Pancreas (tissue), 10 donors: ENCODE measurements around the gene LRCOL1. TPM values are rescaled to one million over a fixed set of nuclear protein-coding genes. Genes with fewer than 3 reads are reported as not detected.
A peak's percentile ranks its signal among the peaks of the same experiment; 100 is the strongest.

Experiments used
- ATAC-seq, 4 donors: fragments of 200-7000 bp; cut with Tn5 transposase; one replicate each; pipeline versions ENCODE4 v1.8.0 to v1.9.1; 2020; ENCODE audit warnings: mild to moderate bottlenecking in 4 of 4, moderate library complexity in 4 of 4
- DNase-seq, 6 donors: peaks; one replicate each; pipeline ENCODE4 v3.0.0-alpha.2; 2020
- FAIRE-seq: peaks from 2 replicates; lab custom pipeline; 2012; peaks lifted over from hg19 to GRCh38; lab: Jason Lieb, UNC
- H3K27ac ChIP-seq, 4 donors: fragments of 200-600 bp; sonication (generic); 1 replicate in 3 of 4; 2 replicates in 1 of 4; pipeline versions ENCODE4 v1.5.0 to v1.8.0; 2020
- H3K27me3 ChIP-seq, 4 donors: fragments of 200-600 bp; one replicate each; pipeline ENCODE4 v1.8.0; 2021
- H3K36me3 ChIP-seq, 3 donors: fragments of 200-600 bp; sonication (generic) in 1 of 3; one replicate each; pipeline versions ENCODE4 v1.5.0 to v1.8.0; 2020 to 2021
- H3K4me1 ChIP-seq, 3 donors: fragments of 200-600 bp; one replicate each; pipeline ENCODE4 v1.8.0; 2021
- H3K4me3 ChIP-seq, 4 donors: fragments of 200-600 bp; sonication (generic) in 2 of 4; one replicate each; pipeline versions ENCODE4 v1.5.0 to v1.8.0; 2020 to 2021
- H3K9me3 ChIP-seq, 4 donors: fragments of 200-600 bp; one replicate each; pipeline ENCODE4 v1.8.0; 2021
- WGBS, 2 donors: extraction: QIAGEN DNeasy Blood & Tissue Kit; methylation state at CpG; one replicate each; pipeline ENCODE4 v1.1.7; 2013; 5-methylcytosine and 5-hydroxymethylcytosine counted together
- intact Hi-C, 3 donors: fragments of 100-400 bp; cut with DNase I; formaldehyde crosslinking; loops; one replicate each; pipeline versions ENCODE4 v1.11.1 to v1.14.2; 2022
- polyA plus RNA-seq, 2 donors: library from polyadenylated mRNA; stranded (reverse); fragments of 200-250 nt; gene quantifications; one replicate each; pipeline ENCODE4 v1.2.3, GENCODE V29; 2013
- total RNA-seq, 6 donors: library from RNA; stranded (reverse); fragmentation: NEBNext Ultra II Directional in 4 of 6; extraction: Animal tissue kit (Norgen Biotek cat#: 25700) in 4 of 6; gene quantifications; one replicate each; pipeline versions ENCODE4 v1.2.1 to v1.2.4, GENCODE V29; 2021 to 2023
- TF ChIP-seq, protein P1 (sequence below), 4 donors: fragments of 200-600 bp; sonication (generic) in 3 of 4; IDR thresholded peaks; one replicate each; pipeline versions ENCODE4 v1.5.0 to v1.8.0; 2021; ENCODE audit warnings: antibody characterized with exemption in 4 of 4
- donor health status: healthy with polysubstance abuse.
- donor health status: DM: no; HTN: no; CAD: no; lungs with moderate emphysema.
- donor health status: DM: no; HTN: no; CAD: no.
- donor health status: control.
- donor health status: control.
- donor health status: Bipolar disorder and iron deficiency.
- donor health status: DM: yes; HTN: yes; CAD: no.
- donor health status: DM: no; HTN: no; CAD: no.
- donor health status: DM: no; HTN: no; CAD: no.
- donor health status: DM: yes; HTN: yes; CAD: no.

The LRCOL1 gene
- total and polyA plus RNA-seq, 8 donors = 0.21 TPM; not detected in 7

DNA sequence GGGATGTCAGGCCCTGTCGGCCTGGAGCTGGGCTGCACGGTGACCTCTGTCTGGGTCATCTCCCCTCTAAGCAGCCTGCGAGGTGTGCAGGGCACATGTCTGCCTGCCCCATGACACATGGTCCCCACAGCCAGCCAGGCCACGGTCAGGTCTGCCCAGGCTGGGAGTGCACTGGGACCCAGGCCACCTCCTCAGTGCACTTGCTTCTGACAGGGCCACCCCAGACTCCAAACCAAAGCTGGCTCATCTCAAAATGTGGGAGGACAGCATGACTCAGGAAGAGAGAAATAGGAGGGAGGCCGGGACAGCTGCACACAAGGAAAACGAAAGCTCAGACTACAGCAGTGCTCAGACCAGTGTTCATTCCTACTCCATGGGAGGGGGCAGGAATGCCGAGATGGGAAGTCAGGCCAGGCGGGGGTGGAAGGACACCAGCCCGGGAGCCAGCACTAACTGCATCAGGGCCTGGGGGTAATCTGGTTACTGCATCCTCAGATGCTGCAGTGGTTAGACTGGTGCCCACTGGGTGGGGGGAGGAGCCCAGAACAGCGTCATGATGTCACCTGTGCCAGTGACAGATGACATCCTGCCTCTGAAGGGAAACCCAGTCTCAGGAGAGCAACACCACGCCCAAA, 12.2 kb upstream of the LRCOL1 start:
- FAIRE-seq (no peak), ATAC-seq (peak in 3 of 4 donors; percentile 28 to 52 (median 51)), DNase-seq (peak in 1 of 6 donors; percentile 57)
- WGBS, 2 donors = 55 to 66% methylated on average over 11 of the region's 11 CpGs
- TF ChIP-seq, protein P1, sequence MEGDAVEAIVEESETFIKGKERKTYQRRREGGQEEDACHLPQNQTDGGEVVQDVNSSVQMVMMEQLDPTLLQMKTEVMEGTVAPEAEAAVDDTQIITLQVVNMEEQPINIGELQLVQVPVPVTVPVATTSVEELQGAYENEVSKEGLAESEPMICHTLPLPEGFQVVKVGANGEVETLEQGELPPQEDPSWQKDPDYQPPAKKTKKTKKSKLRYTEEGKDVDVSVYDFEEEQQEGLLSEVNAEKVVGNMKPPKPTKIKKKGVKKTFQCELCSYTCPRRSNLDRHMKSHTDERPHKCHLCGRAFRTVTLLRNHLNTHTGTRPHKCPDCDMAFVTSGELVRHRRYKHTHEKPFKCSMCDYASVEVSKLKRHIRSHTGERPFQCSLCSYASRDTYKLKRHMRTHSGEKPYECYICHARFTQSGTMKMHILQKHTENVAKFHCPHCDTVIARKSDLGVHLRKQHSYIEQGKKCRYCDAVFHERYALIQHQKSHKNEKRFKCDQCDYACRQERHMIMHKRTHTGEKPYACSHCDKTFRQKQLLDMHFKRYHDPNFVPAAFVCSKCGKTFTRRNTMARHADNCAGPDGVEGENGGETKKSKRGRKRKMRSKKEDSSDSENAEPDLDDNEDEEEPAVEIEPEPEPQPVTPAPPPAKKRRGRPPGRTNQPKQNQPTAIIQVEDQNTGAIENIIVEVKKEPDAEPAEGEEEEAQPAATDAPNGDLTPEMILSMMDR (IDR thresholded peaks at IDR 0.05) = no peak
- H3K36me3 ChIP-seq = no peaks in the 10 kb centered on the region
- no peaks in the 10 kb centered on the region for H3K9me3 ChIP-seq
- H3K4me3 ChIP-seq = no peak overlapping the region
- intact Hi-C loops = loop anchor here in 1 of 3 donors (10.0 kb wide), 1 partner anchor 218 kb away; no protein-coding TSS in a partner anchor
- H3K4me1 ChIP-seq = no peaks in the 10 kb centered on the region
- no peak overlapping the region for H3K27ac ChIP-seq
- H3K27me3 ChIP-seq = peaks cover 0 to 10% (median 4%) of the 10 kb centered on the region in 4 donors

DNA sequence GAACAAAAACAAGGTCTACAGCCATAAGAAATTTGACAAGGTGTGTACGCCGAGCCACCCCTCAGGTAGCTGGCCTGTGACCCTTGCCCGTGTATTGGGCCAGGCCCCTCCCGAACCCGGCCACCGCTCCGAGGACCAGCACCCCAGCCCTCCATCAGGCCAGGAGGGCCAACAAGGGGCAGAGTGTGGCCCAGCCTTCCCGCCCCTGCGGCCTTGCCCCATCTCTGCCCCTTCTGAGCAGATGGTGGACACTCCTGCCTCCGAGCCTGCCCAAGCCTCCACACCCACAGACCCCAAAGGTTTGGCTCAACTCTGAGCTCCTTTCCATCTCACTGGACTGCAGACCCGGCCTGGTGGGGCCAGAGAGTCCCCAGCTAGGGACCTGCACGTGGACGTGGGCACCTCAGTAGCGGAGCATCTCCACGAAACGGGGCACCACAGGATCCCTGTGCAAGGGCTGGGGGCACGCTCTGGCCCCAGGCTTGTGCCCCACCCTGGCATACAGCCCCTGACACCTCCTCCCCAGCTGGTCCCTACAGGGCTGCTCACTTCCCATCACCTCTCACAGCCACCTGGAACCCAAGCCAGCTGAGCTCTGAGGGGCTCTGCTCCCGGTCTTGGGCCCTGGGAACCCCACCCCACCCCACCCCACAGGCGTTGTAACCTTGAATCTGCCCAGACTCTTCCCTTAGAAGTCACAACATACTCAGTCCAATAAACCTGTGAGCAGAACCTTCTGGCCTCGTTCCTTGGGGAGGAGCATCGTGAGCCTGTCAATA, 11.5 kb upstream of the LRCOL1 start:
- H3K27ac ChIP-seq = no peak overlapping the region
- FAIRE-seq (no peak), ATAC-seq (no peak), DNase-seq (no peak)
- no peaks in the 10 kb centered on the region for H3K9me3 ChIP-seq
- no peaks in the 10 kb centered on the region for H3K36me3 ChIP-seq
- no peak overlapping the region for H3K4me3 ChIP-seq
- H3K4me1 ChIP-seq = no peaks in the 10 kb centered on the region
- TF ChIP-seq, protein P1 (IDR thresholded peaks at IDR 0.05) = no peak
- peaks cover 0 to 17% (median 9%) of the 10 kb centered on the region in 4 donors for H3K27me3 ChIP-seq
- intact Hi-C loops = loop anchor here in 1 of 3 donors (10.0 kb wide), 1 partner anchor 217 kb away; no protein-coding TSS in a partner anchor
- WGBS, 2 donors = 64 to 80% methylated on average over 20 to 21 of the region's 21 CpGs

DNA sequence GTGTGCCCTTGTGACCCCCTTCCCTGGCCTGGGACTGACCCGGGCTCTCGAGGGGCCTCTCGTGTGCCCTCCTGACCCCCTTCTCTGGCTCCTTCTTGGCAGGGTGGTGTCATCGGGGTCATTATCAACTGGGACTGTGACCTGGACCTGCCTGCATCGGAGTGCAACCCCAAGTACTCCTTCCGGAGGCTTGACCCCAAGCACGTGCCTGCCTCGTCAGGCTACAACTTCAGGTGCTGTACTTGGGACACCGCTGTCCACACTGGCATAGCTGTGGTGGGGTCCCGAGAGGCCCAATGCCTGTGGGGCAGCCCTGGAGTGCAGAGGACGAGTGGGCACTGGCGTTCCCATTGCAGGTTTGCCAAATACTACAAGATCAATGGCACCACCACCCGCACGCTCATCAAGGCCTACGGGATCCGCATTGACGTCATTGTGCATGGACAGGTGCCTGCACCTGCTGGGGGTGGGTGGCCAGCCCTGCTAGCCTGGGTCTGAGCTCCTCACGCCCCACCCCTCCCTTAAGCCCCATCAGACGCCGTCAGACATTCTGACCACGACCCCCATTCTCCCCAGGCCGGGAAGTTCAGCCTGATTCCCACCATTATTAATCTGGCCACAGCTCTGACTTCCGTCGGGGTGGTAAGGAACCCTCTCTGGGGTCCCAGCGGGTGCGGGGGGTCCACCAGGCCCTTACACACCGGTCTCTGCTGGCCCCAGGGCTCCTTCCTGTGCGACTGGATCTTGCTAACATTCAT, 10.7 kb upstream of the LRCOL1 start:
- FAIRE-seq (no peak), DNase-seq (peak in 1 of 6 donors; percentile 43), ATAC-seq (no peak)
- H3K27ac ChIP-seq = no peak overlapping the region
- no peaks in the 10 kb centered on the region for H3K36me3 ChIP-seq
- no peaks in the 10 kb centered on the region for H3K4me1 ChIP-seq
- peaks cover 0 to 25% (median 10%) of the 10 kb centered on the region in 4 donors for H3K27me3 ChIP-seq
- intact Hi-C loops = loop anchor here in 1 of 3 donors (10.0 kb wide), 1 partner anchor 216 kb away; no protein-coding TSS in a partner anchor
- TF ChIP-seq, protein P1 (IDR thresholded peaks at IDR 0.05) = no peak
- WGBS, 2 donors = 65 to 76% methylated on average over 27 to 28 of the region's 28 CpGs
- H3K4me3 ChIP-seq = no peak overlapping the region
- H3K9me3 ChIP-seq = no peaks in the 10 kb centered on the region

DNA sequence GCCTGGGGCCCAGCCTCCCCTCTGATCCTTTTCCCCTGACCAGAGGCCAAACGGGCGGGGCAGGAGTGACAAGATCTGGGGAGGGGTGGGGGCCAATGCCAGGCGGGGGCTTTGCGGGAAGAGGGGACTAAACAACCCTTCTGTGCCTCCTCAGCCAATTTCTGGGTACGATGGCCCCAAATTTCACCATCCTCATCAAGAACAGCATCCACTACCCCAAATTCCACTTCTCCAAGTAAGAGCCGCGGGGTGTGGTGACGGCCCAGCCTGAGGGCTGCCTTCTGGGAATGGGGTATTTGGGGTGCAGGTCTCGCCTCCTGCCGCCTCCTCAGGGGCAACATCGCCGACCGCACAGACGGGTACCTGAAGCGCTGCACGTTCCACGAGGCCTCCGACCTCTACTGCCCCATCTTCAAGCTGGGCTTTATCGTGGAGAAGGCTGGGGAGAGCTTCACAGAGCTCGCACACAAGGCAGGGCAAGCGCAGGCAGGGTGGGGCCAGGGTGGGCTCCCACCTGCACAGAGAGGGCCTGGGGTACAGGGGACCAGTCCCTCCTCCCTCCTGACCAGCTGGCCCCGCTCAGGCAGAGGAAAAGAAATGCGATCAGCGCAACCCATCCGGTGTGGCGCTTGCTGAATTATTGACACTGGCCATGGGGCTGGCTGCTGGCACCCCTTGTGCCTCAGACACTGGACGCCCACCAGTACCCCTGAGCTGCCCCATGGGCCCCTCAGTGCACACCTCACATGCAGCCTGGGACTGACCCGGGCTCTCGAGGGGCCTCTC, 9.9 kb upstream of the LRCOL1 start:
- intact Hi-C loops = loop anchor here in 1 of 3 donors (10.0 kb wide), 1 partner anchor 216 kb away; no protein-coding TSS in a partner anchor
- 46 to 51% methylated on average over 29 of the region's 29 CpGs for WGBS, 2 donors
- ATAC-seq (no peak), DNase-seq (peak in 1 of 6 donors; percentile 63), FAIRE-seq (no peak)
- Histone ChIP-seq H3K36me3 (no peaks in the 10 kb centered on the region), H3K4me1 (no peaks in the 10 kb centered on the region), H3K9me3 (no peaks in the 10 kb centered on the region), H3K4me3 (no peak overlapping the region), H3K27ac (no peak overlapping the region), H3K27me3 (peaks cover 0 to 33% (median 14%) of the 10 kb centered on the region in 4 donors)
- TF ChIP-seq, protein P1 (IDR thresholded peaks at IDR 0.05) = no peak
